Measurements from ENCODE around the gene SLBP. TPM values are rescaled to one million over a fixed set of nuclear protein-coding genes. Genes with fewer than 3 reads are reported as not detected.

SLBP gene
- total and polyA plus RNA-seq, 12 donors: 10.9 to 17.7 (median 12.8) TPM

DNA sequence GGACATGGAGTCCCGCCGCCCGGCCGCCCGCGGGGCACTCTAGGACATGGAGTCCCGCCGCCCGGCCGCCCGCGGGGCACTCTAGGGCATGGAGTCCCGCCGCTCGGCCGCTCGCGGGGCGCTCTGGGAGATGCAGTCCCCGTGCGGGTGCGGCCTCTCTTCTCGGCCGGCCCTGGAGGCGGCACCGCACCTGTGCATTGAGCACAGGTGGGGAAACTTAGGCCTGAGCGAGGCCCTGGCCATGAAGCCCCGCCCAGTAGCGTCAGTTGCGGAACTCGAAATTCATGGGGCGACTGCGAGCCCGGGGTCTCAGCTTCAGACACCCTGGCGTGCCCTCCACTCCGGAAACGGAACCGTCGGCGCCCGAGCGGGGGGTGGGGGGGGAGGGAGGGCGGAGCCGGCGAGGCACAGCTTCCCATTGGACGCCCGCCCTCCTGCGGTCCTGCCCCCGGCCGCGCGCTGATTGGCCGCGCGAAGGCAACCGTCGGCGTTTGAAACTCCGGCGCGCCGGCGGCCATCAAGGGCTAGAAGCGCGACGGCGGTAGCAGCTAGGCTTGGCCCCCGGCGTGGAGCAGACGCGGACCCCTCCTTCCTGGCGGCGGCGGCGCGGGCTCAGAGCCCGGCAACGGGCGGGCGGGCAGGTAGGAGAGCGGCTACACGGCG, 9.0 kb upstream of the SLBP start, which contains the start of the genes TACC3 and TMEM129:
TSS of gene TACC3 (plus strand) at position 519 of the 663 bp plus-strand sequence. CDS start 1,901 bp downstream, outside the sequence.
TSS of gene TMEM129 (minus strand) at position 321 of the 663 bp plus-strand sequence. CDS start 486 bp downstream, outside the sequence.
- ATAC-seq (peak; percentile 88 to 94 (median 92)), DNase-seq (peak; percentile 90 to 93)
- no peaks in the 10 kb centered on the region for H3K27me3 ChIP-seq
- H3K4me3 ChIP-seq: peak within 1 kb of the TSS; percentile 64 to 97 (median 84)
- peaks cover 0 to 61% (median 6%) of the 10 kb centered on the region in 9 donors for H3K36me3 ChIP-seq
- no peak for TF ChIP-seq CTCF (IDR thresholded peaks at IDR 0.05)
- intact Hi-C loops (cut with DNase I): loop anchor here in 5 of 10 donors (1.0 to 10.0 kb wide), 3 partner anchors 9 to 376 kb away; partner anchors contain the start of genes SLBP (in 1 of the 5) and UVSSA (in 1 of the 5)
- peaks cover 23 to 70% (median 42%) of the 10 kb centered on the region in 9 donors for H3K4me1 ChIP-seq
- H3K27ac ChIP-seq: peak within 1 kb of the TSS; percentile 92 to 99 (median 94)
- H3K9me3 ChIP-seq: no peaks in the 10 kb centered on the region
- 0% methylated on average over 71 to 78 of the region's 83 CpGs for WGBS, 2 donors

DNA sequence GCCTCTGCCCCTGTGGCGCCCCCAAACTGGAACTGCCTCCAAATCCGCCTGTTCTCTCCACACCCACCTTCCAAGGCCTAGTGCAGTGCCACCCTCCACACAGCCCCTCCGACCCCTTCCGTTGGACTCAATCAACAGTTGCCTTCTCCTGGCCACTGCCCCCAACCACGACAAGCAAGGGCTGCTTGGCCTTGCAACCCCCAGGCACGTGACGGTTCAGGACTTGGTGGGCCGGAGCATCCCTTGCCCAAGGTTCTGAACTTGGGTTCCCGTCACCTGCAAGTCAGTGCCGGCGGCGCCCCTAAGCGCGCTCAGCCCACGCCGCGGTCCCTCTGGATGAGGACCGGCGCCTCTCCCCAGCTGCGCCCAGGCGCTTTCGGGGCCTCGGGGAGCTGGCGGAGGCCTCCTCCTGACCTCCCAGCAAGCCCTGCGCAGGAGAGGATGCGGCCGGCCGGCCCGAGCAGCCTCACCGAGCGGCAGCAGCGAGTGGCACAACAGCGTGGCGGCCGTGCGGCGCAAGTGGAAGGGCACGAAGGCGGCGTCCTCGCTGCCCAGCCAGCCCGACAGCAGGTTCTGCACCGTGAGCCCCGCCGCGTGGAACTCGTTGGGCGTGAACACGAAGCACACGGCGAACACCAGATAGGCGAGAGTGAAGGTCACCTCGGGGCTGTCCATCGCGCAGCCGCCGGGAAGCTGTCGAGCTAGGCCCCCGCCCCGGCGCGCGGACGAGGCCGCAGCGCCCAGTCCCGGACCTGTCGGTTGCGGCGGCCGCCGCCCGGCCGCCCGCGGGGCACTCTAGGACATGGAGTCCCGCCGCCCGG, 8.3 kb upstream of the SLBP start:
- no peak for TF ChIP-seq CTCF (IDR thresholded peaks at IDR 0.05)
- Histone ChIP-seq H3K27ac (peak overlapping the region; percentile 92 to 99 (median 94)), H3K9me3 (no peaks in the 10 kb centered on the region), H3K27me3 (no peaks in the 10 kb centered on the region), H3K4me3 (peak overlapping the region; percentile 64 to 97 (median 84)), H3K36me3 (peaks cover 0 to 58% (median 6%) of the 10 kb centered on the region in 9 donors), H3K4me1 (peaks cover 23 to 69% (median 41%) of the 10 kb centered on the region in 9 donors)
- peak in 1 of 2 donors; percentile 63 for DNase-seq
- intact Hi-C loops (cut with DNase I): loop anchor here in 4 of 10 donors (10.0 kb wide), 2 partner anchors 366 to 376 kb away; partner anchors contain the start of gene UVSSA (in 1 of the 4)
- 1% methylated on average over 64 to 79 of the region's 79 CpGs for WGBS, 2 donors
- peak; percentile 16 to 53 (median 35) for ATAC-seq

GRCh38 chr4:1718095-1718850, 6.2 kb upstream of the SLBP start:
- 76 to 82% methylated on average over 31 of the region's 31 CpGs for WGBS, 2 donors
- Histone ChIP-seq H3K27ac (peak overlapping the region in 1 of 10 donors; percentile 11), H3K27me3 (no peaks in the 10 kb centered on the region), H3K9me3 (no peaks in the 10 kb centered on the region), H3K36me3 (peaks cover 0 to 42% (median 6%) of the 10 kb centered on the region in 9 donors), H3K4me1 (peaks cover 26 to 80% (median 53%) of the 10 kb centered on the region in 9 donors), H3K4me3 (no peak overlapping the region)
- TF ChIP-seq CTCF (IDR thresholded peaks at IDR 0.05): no peak
- ATAC-seq: no peak
- intact Hi-C loops (cut with DNase I): no loop called here
- no peak for DNase-seq

Data from heart right ventricle (tissue), 16 donors.